Gastrocnemius medialis (tissue), 4 donors: Measurements from ENCODE around the gene USP2. TPM values are rescaled to one million over a fixed set of nuclear protein-coding genes. Genes with fewer than 3 reads are reported as not detected.

Experiments
- ATAC-seq, 2 donors: fragments of 150-250 bp; one replicate each; pipeline ENCODE4 v1.9.1; 2016
- DNase-seq, 2 donors: peaks; one replicate each; pipeline ENCODE4 v3.0.0-alpha.2; 2019
- H3K27ac ChIP-seq, 4 donors: fragments of 200-600 bp; sonication (generic); 1 replicate in 1 of 4; 2 replicates in 3 of 4; pipeline ENCODE4 v1.5.1; 2016 to 2018; ENCODE audit warnings: mild to moderate bottlenecking in 2 of 4, moderate library complexity in 1 of 4
- H3K27me3 ChIP-seq, 3 donors: fragments of 200-600 bp; sonication (generic) in 2 of 3; 1 replicate in 1 of 3; 2 replicates in 2 of 3; pipeline versions ENCODE4 v1.5.1 to v1.6.0; 2016 to 2019; ENCODE audit warnings: mild to moderate bottlenecking in 1 of 3, moderate library complexity in 1 of 3
- H3K36me3 ChIP-seq, 2 donors: fragments of 200-600 bp; sonication (generic) in 1 of 2; one replicate each; pipeline ENCODE4 v1.5.1; 2017 to 2018
- H3K4me1 ChIP-seq, 2 donors: fragments of 200-600 bp; sonication (generic) in 1 of 2; one replicate each; pipeline ENCODE4 v1.5.1; 2016 to 2017; ENCODE audit warnings: mild to moderate bottlenecking in 2 of 2
- H3K4me3 ChIP-seq, 4 donors: fragments of 200-600 bp; sonication (generic) in 3 of 4; 1 replicate in 1 of 4; 2 replicates in 3 of 4; pipeline ENCODE4 v1.5.1; 2016 to 2019; ENCODE audit warnings: mild to moderate bottlenecking in 2 of 4
- H3K9me3 ChIP-seq, 3 donors: fragments of 200-600 bp; sonication (generic) in 2 of 3; 1 replicate in 1 of 3; 2 replicates in 2 of 3; pipeline ENCODE4 v1.5.1; 2016 to 2019
- CTCF ChIP-seq, 5 experiments: fragments of 450-650 bp in 3 of 5; fragments of 200-600 bp in 2 of 5; sonication (generic) in 2 of 5; IDR thresholded peaks in 4 of 5; conservative IDR thresholded peaks in 1 of 5; 1 replicate in 4 of 5; 2 replicates in 1 of 5; pipeline ENCODE4 v1.5.1; 2016 to 2019; ENCODE audit warnings: antibody characterized with exemption in 5 of 5, mild to moderate bottlenecking in 3 of 5, moderate library complexity in 3 of 5
- POLR2A ChIP-seq, 2 donors: fragments of 450-650 bp; IDR thresholded peaks; one replicate each; pipeline ENCODE4 v1.6.1; 2017; ENCODE audit warnings: antibody characterized with exemption in 2 of 2, mild to moderate bottlenecking in 2 of 2, moderate library complexity in 2 of 2
- in situ Hi-C, 4 donors: fragments of 200-750 bp; cut with MboI; loops; one replicate each; pipeline versions ENCODE4 v1.15.0 to v1.8.0; 2017; ENCODE audit warnings: low sequenced_read_pairs in 4 of 4
- intact Hi-C: fragments of 100-400 bp; cut with DNase I; formaldehyde crosslinking; loops from one replicate; pipeline ENCODE4 v1.15.1; 2023; ENCODE audit warnings: low total_unique reads
- total RNA-seq, 4 donors: library from RNA; depleted of rRNA; stranded (reverse); fragments of >200 nt; gene quantifications; one replicate each; pipeline versions ENCODE4 v1.1.0 to v1.2.3, GENCODE V29; 2016

The USP2 gene
- total RNA-seq, 4 donors from 2014 or later: 19.4 to 105 (median 46.0) TPM

- Histone ChIP-seq H3K27ac (peak within 1 kb of the TSS; percentile 91 to 98 (median 96)), H3K27me3 (no peaks in the 10 kb centered on the region), H3K4me3 (peak within 1 kb of the TSS; percentile 80 to 99 (median 93)), H3K4me1 (peaks cover 32 to 38% of the 10 kb centered on the region in 2 donors), H3K9me3 (no peaks in the 10 kb centered on the region), H3K36me3 (no peaks in the 10 kb centered on the region)
- intact Hi-C loops: loop anchor here (2.0 kb wide), 1 partner anchor 46 kb away; the partner anchor contains the start of gene USP2
- DNase-seq (peak; percentile 98), ATAC-seq (peak; percentile 97 to 98)
- TF ChIP-seq POLR2A (IDR thresholded peaks at IDR 0.05) (peak; percentile 85 to 86), CTCF (IDR thresholded peaks at IDR 0.05 in 4 of 5, conservative IDR thresholded peaks at IDR 0.05 in 1 of 5) (no peak)
- in situ Hi-C loops: loop anchor here in 2 of 4 donors (5.0 to 10.0 kb wide), 3 partner anchors 132 to 140 kb away; no protein-coding TSS in a partner anchor
These were observed 47.1 kb downstream of the USP2 start, which contains the start of gene RNF26 for GRCh38 chr11:119334174-119334930. Gene RNF26 (plus strand): TSS chr11:119334527. CDS start chr11:119335123, 596 bp downstream.

GRCh38 chr11:119332111-119332765 is 49.3 kb downstream of the USP2 start:
- no peak for TF ChIP-seq POLR2A (IDR thresholded peaks at IDR 0.05)
- no peak for TF ChIP-seq CTCF (IDR thresholded peaks at IDR 0.05 in 4 of 5, conservative IDR thresholded peaks at IDR 0.05 in 1 of 5)
- peaks cover 13 to 25% of the 10 kb centered on the region in 2 donors for H3K4me1 ChIP-seq
- DNase-seq (no peak), ATAC-seq (no peak)
- in situ Hi-C loops (loop anchor here in 2 of 4 donors (5.0 to 10.0 kb wide), 3 partner anchors 130 to 143 kb away; no protein-coding TSS in a partner anchor), intact Hi-C loops (no loop called here)
- H3K9me3 ChIP-seq: no peaks in the 10 kb centered on the region
- H3K27me3 ChIP-seq: no peaks in the 10 kb centered on the region
- no peak overlapping the region for H3K27ac ChIP-seq
- no peaks in the 10 kb centered on the region for H3K36me3 ChIP-seq
- H3K4me3 ChIP-seq: no peak overlapping the region

- no peaks in the 10 kb centered on the region for H3K27me3 ChIP-seq
- TF ChIP-seq POLR2A (IDR thresholded peaks at IDR 0.05) (no peak), CTCF (IDR thresholded peaks at IDR 0.05 in 4 of 5, conservative IDR thresholded peaks at IDR 0.05 in 1 of 5) (no peak)
- in situ Hi-C loops (loop anchor here in 2 of 4 donors (5.0 to 10.0 kb wide), 3 partner anchors 128 to 145 kb away; no protein-coding TSS in a partner anchor), intact Hi-C loops (no loop called here)
- no peak overlapping the region for H3K27ac ChIP-seq
- no peaks in the 10 kb centered on the region for H3K9me3 ChIP-seq
- no peak for ATAC-seq
- peaks cover 5% of the 10 kb centered on the region in 2 donors for H3K4me1 ChIP-seq
- no peak overlapping the region for H3K4me3 ChIP-seq
- no peaks in the 10 kb centered on the region for H3K36me3 ChIP-seq
- no peak for DNase-seq
These were observed 51.3 kb downstream of the USP2 start for GRCh38 chr11:119330237-119330636.

GRCh38 chr11:119329320-119329719 is 52.2 kb downstream of the USP2 start:
- H3K27me3 ChIP-seq: no peaks in the 10 kb centered on the region
- ATAC-seq (no peak), DNase-seq (no peak)
- no peaks in the 10 kb centered on the region for H3K36me3 ChIP-seq
- no peak overlapping the region for H3K27ac ChIP-seq
- intact Hi-C loops (no loop called here), in situ Hi-C loops (loop anchor here in 2 of 4 donors (10.0 kb wide), 2 partner anchors 125 to 135 kb away; partner anchors contain the start of gene CBL (in 1 of the 2))
- no peaks in the 10 kb centered on the region for H3K4me1 ChIP-seq
- no peak for TF ChIP-seq CTCF (IDR thresholded peaks at IDR 0.05 in 4 of 5, conservative IDR thresholded peaks at IDR 0.05 in 1 of 5)
- TF ChIP-seq POLR2A (IDR thresholded peaks at IDR 0.05): no peak
- H3K4me3 ChIP-seq: no peak overlapping the region
- no peaks in the 10 kb centered on the region for H3K9me3 ChIP-seq
